ENCODE results near the gene HMBS. TPM values are rescaled to one million over a fixed set of nuclear protein-coding genes. Genes with fewer than 3 reads are reported as not detected.

Gene HMBS
- total and polyA plus RNA-seq, 2 experiments from 2014 or later = 101 to 107 TPM

GRCh38 chr11:119062779-119063178, 21.9 kb upstream of the HMBS start (continued):
- no peak for TF ChIP-seq ETS1 (IDR thresholded peaks at IDR 0.05)
- no peak for TF ChIP-seq EZH2 (IDR thresholded peaks at IDR 0.05; ENCODE audit: low read depth, unreplicated experiment)
- no peak for TF ChIP-seq ZNF331 (CRISPR knock-in tag; IDR thresholded peaks at IDR 0.05; ENCODE audit: low read depth)
- TF ChIP-seq EZH2phosphoT487 (IDR thresholded peaks at IDR 0.05; ENCODE audit: unreplicated experiment) = no peak
- no peak for TF ChIP-seq REST (IDR thresholded peaks at IDR 0.05; ENCODE audit: unreplicated experiment)
- TF ChIP-seq NANOG (IDR thresholded peaks at IDR 0.05; ENCODE audit: borderline replicate concordance) = no peak
- no peak for TF ChIP-seq CREB1 (CRISPR knock-in tag; IDR thresholded peaks at IDR 0.05; ENCODE audit: low read depth)

- Histone ChIP-seq H4K20me1 (replicated peaks; ENCODE audit: insufficient read depth) (0 out of 2 replicates have a peak, but pooled peaks cover 6% of the 10 kb centered on the region), H3K4me1 (ENCODE audit: insufficient read depth) (no peaks in the 10 kb centered on the region), H2AFZ (no peak overlapping the region), H3K27ac (ENCODE audit: low read depth) (no peak overlapping the region), H3K36me3 (ENCODE audit: insufficient read depth) (peaks cover 5% of the 10 kb centered on the region; the same call in 1 of the 2 replicates), H3K9me2 (ENCODE audit: insufficient read depth) (0 out of 2 replicates have a peak, but pooled peaks cover under 1% of the 10 kb centered on the region), H3K79me2 (replicated peaks; ENCODE audit: insufficient read depth) (peaks cover 17% of the 10 kb centered on the region), H3K4me2 (no peak overlapping the region), H3K4me3 (no peak overlapping the region), H3K27me3 (ENCODE audit: insufficient read depth) (no peaks in the 10 kb centered on the region), H3F3A (replicated peaks; ENCODE audit: low read depth) (peaks cover 7% of the 10 kb centered on the region; the same call in 1 of the 2 replicates)
- Mint-ChIP-seq H3K4me1 (peaks cover 6% of the 10 kb centered on the region; the same call in 2 of the 3 replicates), H3K36me3 (ENCODE audit: low read depth) (peaks cover 5% of the 10 kb centered on the region), H3K4me3 (no peak overlapping the region), H3K27ac (no peak overlapping the region), H3K27me3 (ENCODE audit: insufficient read depth, low read depth, poor library complexity) (peaks cover 8% of the 10 kb centered on the region), H3K9me3 (no peaks in the 10 kb centered on the region)
- no peak for TF ChIP-seq ZNF462 (CRISPR knock-in tag; IDR thresholded peaks at IDR 0.05)
- TF ChIP-seq CTCF (conservative IDR thresholded peaks at IDR 0.05; ENCODE audit: low read depth in 2 of 2) = peak; percentile 56 to 71
- DNase-seq (ENCODE audit: low spot score) (peak; percentile 71), ATAC-seq (peak; percentile 59)
These were observed 19.3 kb upstream of the HMBS start for GRCh38 chr11:119065369-119065768.

Measured in GM23338 (cell line).